Astrocyte (in vitro differentiated cells and primary cell): ENCODE results near the gene BAIAP3. TPM values are rescaled to one million over a fixed set of nuclear protein-coding genes. Genes with fewer than 3 reads are reported as not detected.

Experiments used
- DNase-seq: peaks from one replicate; pipeline ENCODE4 v3.0.0-alpha.2; 2010; ENCODE audit warnings: low read depth
- FAIRE-seq: peaks from 2 replicates; lab custom pipeline; 2011; peaks lifted over from hg19 to GRCh38; lab: Jason Lieb, UNC
- H2AFZ ChIP-seq: 2 replicates; pipeline ENCODE4 v1.6.0; 2012; ENCODE audit warnings: low read depth, low read length, inconsistent platforms
- H3K27ac ChIP-seq: 2 replicates; pipeline ENCODE4 v1.5.1; 2011; ENCODE audit warnings: low read depth, low read length, inconsistent platforms
- H3K27me3 ChIP-seq: 2 replicates; pipeline ENCODE4 v1.6.0; 2011; ENCODE audit warnings: low read length, inconsistent platforms; ENCODE audit not compliant: insufficient read depth
- H3K36me3 ChIP-seq: 2 replicates; pipeline ENCODE4 v1.5.1; 2011; ENCODE audit warnings: low read length, inconsistent platforms; ENCODE audit not compliant: insufficient read depth
- H3K4me1 ChIP-seq: 2 replicates; pipeline ENCODE4 v1.5.1; 2011; ENCODE audit warnings: low read length, inconsistent platforms; ENCODE audit not compliant: insufficient read depth
- H3K4me2 ChIP-seq: 2 replicates; pipeline ENCODE4 v1.6.0; 2012; ENCODE audit warnings: low read length, inconsistent platforms
- H3K4me3 ChIP-seq: 2 replicates; pipeline ENCODE4 v1.5.1; 2011; ENCODE audit warnings: low read depth, mild to moderate bottlenecking, low read length, inconsistent platforms; ENCODE audit not compliant: insufficient read depth
- H3K79me2 ChIP-seq: 2 replicates; pipeline ENCODE4 v1.6.0; 2012; ENCODE audit warnings: mild to moderate bottlenecking, low read length, inconsistent platforms; ENCODE audit not compliant: insufficient read depth
- H3K9ac ChIP-seq: 2 replicates; pipeline ENCODE4 v1.6.0; 2012; ENCODE audit warnings: mild to moderate bottlenecking, low read length, inconsistent platforms
- H3K9me3 ChIP-seq: 2 replicates; pipeline ENCODE4 v1.5.1; 2012; ENCODE audit warnings: low read depth, mild to moderate bottlenecking, low read length, inconsistent platforms; ENCODE audit not compliant: insufficient read depth
- H4K20me1 ChIP-seq: 2 replicates; pipeline ENCODE4 v1.6.0; 2012; ENCODE audit warnings: low read length, inconsistent platforms; ENCODE audit not compliant: insufficient read depth
- H3K27ac Mint-ChIP-seq: one replicate; pipeline ENCODE4 v1.8.0; 2021; ENCODE audit warnings: mild to moderate bottlenecking, mixed read lengths; ENCODE audit not compliant: unreplicated experiment
- H3K27me3 Mint-ChIP-seq: one replicate; pipeline ENCODE4 v1.8.0; 2021; ENCODE audit warnings: low read depth, mixed read lengths; ENCODE audit not compliant: unreplicated experiment
- H3K36me3 Mint-ChIP-seq: one replicate; pipeline ENCODE4 v1.8.0; 2021; ENCODE audit warnings: low read depth, mixed read lengths; ENCODE audit not compliant: unreplicated experiment
- H3K4me1 Mint-ChIP-seq: one replicate; pipeline ENCODE4 v1.8.0; 2021; ENCODE audit warnings: low read depth, mixed read lengths; ENCODE audit not compliant: unreplicated experiment
- H3K4me3 Mint-ChIP-seq: one replicate; pipeline ENCODE4 v1.8.0; 2021; ENCODE audit warnings: mild to moderate bottlenecking, moderate library complexity, mixed read lengths; ENCODE audit not compliant: unreplicated experiment
- H3K9me3 Mint-ChIP-seq: one replicate; pipeline ENCODE4 v1.8.0; 2021; ENCODE audit warnings: mild to moderate bottlenecking, mixed read lengths; ENCODE audit not compliant: unreplicated experiment
- CTCF ChIP-seq: IDR thresholded peaks from 2 replicates; pipeline ENCODE4 v1.5.1; 2011; ENCODE audit warnings: low read depth, mild to moderate bottlenecking, inconsistent platforms, low read length, moderate library complexity; ENCODE audit not compliant: insufficient read depth
- EZH2 ChIP-seq: IDR thresholded peaks from 2 replicates; pipeline ENCODE4 v1.6.1; 2012; ENCODE audit warnings: mild to moderate bottlenecking, low read length, inconsistent platforms; ENCODE audit not compliant: insufficient read depth
- total RNA-seq: library from RNA; stranded (reverse); gene quantifications from 2 replicates; pipeline ENCODE4 v1.2.1, GENCODE V29; 2021

Gene BAIAP3
- total RNA-seq, 1 donor from 2014 or later: 2.6 TPM

DNA sequence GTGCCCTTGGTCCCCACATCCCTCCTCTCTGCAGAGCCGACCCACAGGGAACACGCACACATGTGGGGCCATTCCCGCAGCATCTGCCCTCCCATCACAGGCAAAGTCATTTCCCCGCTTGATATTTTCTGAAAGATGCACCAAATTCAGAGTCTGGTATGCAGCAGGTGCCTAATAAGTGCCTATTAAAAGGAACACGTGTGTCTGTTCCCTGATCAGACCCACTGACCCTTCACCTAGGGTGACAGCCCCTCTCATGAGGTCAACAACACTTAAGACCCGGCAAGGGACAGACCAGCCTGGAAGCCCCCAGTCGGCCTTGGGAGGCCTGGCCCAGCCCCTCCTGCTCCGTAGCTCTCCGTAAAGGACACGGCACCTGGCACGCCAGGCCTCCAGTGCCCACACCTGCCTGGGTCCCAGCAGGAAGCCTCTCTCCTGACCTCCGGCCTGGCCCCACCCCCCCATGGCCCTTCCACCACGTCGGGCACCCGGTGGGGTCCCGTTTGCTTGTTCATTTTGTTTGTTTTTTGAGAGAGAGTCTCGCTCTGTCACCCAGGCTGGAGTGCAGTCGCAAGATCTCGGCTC lies 61.0 kb downstream of the BAIAP3 start:
- no peak overlapping the region for H2AFZ ChIP-seq
- Mint-ChIP-seq H3K27ac (no peak overlapping the region), H3K9me3 (no peaks in the 10 kb centered on the region), H3K4me3 (no peak overlapping the region), H3K36me3 (peaks cover 19% of the 10 kb centered on the region), H3K4me1 (no peaks in the 10 kb centered on the region), H3K27me3 (no peaks in the 10 kb centered on the region)
- H3K79me2 ChIP-seq: no peaks in the 10 kb centered on the region
- H3K4me3 ChIP-seq: no peak overlapping the region
- no peak for DNase-seq
- no peaks in the 10 kb centered on the region for H3K36me3 ChIP-seq
- no peak overlapping the region for H3K9ac ChIP-seq
- no peaks in the 10 kb centered on the region for H3K9me3 ChIP-seq
- no peak overlapping the region for H3K27ac ChIP-seq
- no peaks in the 10 kb centered on the region for H3K27me3 ChIP-seq
- FAIRE-seq: no peak
- no peaks in the 10 kb centered on the region for H3K4me1 ChIP-seq
- no peak overlapping the region for H3K4me2 ChIP-seq
- no peaks in the 10 kb centered on the region for H4K20me1 ChIP-seq
- TF ChIP-seq EZH2: no peak
- no peak for TF ChIP-seq CTCF

DNA sequence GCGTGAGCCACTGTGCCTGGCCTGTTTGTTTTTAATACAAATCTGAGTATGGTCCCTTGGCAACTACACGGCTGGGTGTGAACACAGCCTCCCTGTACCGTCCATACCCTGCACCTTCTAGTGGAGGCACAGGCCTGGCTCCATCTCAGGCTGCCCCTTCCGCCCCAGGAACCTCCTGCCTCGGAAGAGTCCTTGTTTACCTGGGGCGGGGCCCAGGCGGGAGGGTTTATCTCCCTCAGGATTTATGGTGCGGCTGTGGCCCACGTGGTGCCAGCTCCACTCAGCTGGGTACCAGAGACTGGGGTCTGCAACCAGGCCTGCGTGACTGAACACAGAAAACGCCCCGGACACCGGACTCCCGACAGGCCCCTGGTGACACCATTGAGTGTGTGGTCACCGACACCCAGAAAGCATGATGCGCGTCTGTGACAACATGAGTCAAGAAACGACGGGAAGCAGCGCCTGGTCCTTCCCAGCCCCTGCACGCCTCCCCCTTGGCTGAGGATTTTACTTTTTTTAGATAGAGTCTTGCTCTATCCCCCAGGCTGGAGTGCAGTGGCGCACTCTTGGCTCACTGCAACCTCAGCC lies 62.1 kb downstream of the BAIAP3 start:
- no peaks in the 10 kb centered on the region for H3K4me1 ChIP-seq
- no peak for TF ChIP-seq EZH2
- no peak for TF ChIP-seq CTCF
- H3K9ac ChIP-seq: no peak overlapping the region
- H3K36me3 Mint-ChIP-seq: peaks cover 21% of the 10 kb centered on the region
- H3K9me3 ChIP-seq: no peaks in the 10 kb centered on the region
- no peak overlapping the region for H2AFZ ChIP-seq
- H3K4me3 Mint-ChIP-seq: no peak overlapping the region
- H3K36me3 ChIP-seq: no peaks in the 10 kb centered on the region
- no peak overlapping the region for H3K4me2 ChIP-seq
- no peak overlapping the region for H3K27ac ChIP-seq
- H4K20me1 ChIP-seq: no peaks in the 10 kb centered on the region
- no peaks in the 10 kb centered on the region for H3K4me1 Mint-ChIP-seq
- H3K9me3 Mint-ChIP-seq: no peaks in the 10 kb centered on the region
- DNase-seq (no peak), FAIRE-seq (no peak)
- no peak overlapping the region for H3K4me3 ChIP-seq
- H3K79me2 ChIP-seq: no peaks in the 10 kb centered on the region
- H3K27ac Mint-ChIP-seq: no peak overlapping the region
- H3K27me3 ChIP-seq: no peaks in the 10 kb centered on the region
- no peaks in the 10 kb centered on the region for H3K27me3 Mint-ChIP-seq

DNA sequence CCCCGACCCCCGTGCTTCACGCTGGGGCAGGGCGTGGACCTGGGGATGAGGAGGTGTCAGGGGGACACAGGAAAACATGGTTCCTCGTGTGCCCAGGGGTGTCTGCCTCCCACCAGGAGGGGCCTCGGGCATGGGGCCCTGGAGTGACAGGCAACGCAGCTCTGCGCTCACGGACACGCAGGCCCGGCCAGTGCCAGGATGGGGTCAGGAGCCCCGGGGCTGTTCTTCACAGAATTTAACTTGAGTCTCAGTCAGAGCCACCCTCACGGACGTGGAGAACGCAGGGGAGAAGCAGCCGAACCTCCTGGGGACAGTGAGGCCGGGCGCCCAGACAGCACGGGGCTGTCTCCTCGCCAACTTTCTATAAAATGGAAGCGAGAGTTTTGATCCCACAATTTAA lies 64.3 kb downstream of the BAIAP3 start:
- H3K9me3 Mint-ChIP-seq: no peaks in the 10 kb centered on the region
- Histone ChIP-seq H2AFZ (no peak overlapping the region), H3K27ac (no peak overlapping the region), H4K20me1 (no peaks in the 10 kb centered on the region), H3K9me3 (no peaks in the 10 kb centered on the region), H3K79me2 (no peaks in the 10 kb centered on the region), H3K4me2 (no peak overlapping the region), H3K27me3 (no peaks in the 10 kb centered on the region), H3K4me1 (no peaks in the 10 kb centered on the region), H3K4me3 (no peak overlapping the region), H3K36me3 (no peaks in the 10 kb centered on the region), H3K9ac (no peak overlapping the region)
- DNase-seq: no peak
- no peak for FAIRE-seq
- no peaks in the 10 kb centered on the region for H3K4me1 Mint-ChIP-seq
- peaks cover 18% of the 10 kb centered on the region for H3K36me3 Mint-ChIP-seq
- no peaks in the 10 kb centered on the region for H3K27me3 Mint-ChIP-seq
- no peak for TF ChIP-seq EZH2
- no peak for TF ChIP-seq CTCF
- no peak overlapping the region for H3K4me3 Mint-ChIP-seq
- H3K27ac Mint-ChIP-seq: no peak overlapping the region
